Esophagus muscularis mucosa (tissue), 3 donors: ENCODE data around the gene SMIM24.

ENCODE experiments used
- CTCF ChIP-seq, 3 experiments: fragments of 200-600 bp in 2 of 3; fragments of 450-650 bp in 1 of 3; sonication (generic) in 2 of 3; IDR thresholded peaks; one replicate each; pipeline ENCODE4 v1.5.1; 2017 to 2019; ENCODE audit warnings: antibody characterized with exemption in 3 of 3, mild to moderate bottlenecking in 2 of 3, moderate library complexity in 1 of 3
- EP300 ChIP-seq: sonication (generic); formaldehyde crosslinking; IDR thresholded peaks from one replicate; pipeline ENCODE4 v1.6.1; 2017; ENCODE audit warnings: antibody characterized with exemption

DNA sequence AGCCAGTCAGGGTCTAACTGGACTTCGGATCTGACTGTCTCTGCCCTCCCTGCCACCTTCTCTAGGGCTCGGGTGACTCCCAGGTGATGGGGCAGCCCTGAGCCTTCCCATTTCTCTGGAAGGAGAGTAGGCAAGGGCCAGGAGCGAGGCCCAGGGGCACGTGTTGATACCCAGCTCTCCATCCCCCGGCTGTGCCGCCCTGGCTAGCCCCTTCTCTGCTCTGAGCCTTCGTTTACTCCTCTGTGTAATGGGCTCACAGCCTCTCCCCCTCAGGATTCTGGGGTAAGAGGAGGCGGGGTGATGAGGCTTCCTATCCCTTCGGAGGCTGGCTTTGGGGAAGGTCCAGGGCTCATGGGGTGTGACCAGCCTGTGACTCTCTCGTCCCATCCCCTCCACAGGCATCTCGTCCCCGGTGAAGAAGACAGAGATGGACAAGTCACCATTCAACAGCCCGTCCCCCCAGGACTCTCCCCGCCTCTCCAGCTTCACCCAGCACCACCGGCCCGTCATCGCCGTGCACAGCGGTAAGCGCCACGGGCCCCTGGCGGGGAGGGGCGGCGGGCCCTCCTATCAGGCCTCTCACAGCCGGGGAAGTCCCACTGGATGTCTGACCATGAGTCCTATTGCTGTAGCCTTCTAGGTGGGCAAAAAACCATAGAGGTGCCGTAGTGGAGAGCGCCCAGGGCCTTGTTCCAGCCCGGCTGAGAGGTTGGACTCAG lies 31.6 kb downstream of the SMIM24 start:
- TF ChIP-seq EP300 (no peak), CTCF (IDR thresholded peaks at IDR 0.05) (no peak)
